ENCODE measurements around the gene CREB3L2. TPM values are rescaled to one million over a fixed set of nuclear protein-coding genes. Genes with fewer than 3 reads are reported as not detected.

CREB3L2 gene
- polyA plus RNA-seq, 3 donors: 45.9 to 50.9 (median 46.1) TPM

DNA sequence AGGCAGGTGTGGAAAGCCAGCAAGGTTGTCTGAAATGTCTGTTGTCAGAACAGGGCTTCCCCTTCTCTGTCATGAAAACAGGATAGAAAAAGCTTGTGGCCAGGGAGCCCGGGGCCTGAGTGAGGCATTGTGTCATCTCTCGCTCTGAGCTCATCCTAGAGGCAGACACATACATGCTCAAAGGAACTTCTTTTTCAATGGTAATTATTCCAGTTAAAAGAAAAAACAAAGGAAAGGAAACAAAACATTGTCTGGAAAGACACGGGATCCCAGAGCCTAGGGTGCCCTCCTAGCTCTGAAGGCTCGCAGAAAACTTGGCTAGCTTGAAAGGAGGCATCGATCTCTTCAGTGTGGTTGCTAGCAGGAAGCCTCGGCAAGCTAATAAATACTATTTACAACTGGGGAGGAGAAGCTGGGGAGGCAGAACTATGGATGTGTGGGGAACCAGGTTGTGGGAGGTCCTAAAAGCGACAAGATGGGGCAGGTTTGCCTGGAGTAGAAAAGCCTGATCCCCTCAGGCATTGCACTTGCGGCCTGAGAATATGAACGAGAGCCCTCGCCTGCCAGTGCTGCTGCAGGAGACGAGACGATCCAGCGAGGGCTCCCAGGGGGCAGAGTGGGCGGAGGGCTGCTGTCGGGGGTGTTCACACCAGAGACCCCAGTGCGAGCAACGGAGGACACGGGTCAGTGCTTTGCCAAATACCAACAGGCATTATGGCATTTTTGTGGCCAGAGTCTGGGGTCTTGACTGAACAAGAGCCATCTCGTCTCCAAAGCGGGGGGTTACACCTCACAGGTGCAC is 122.3 kb downstream of the CREB3L2 start:
- DNase-seq (ENCODE audit: low read depth in 3 of 3, low spot score in 2 of 3): no peak

- no peak for DNase-seq (ENCODE audit: low read depth in 3 of 3, low spot score in 2 of 3)
These were observed 123.4 kb downstream of the CREB3L2 start for GRCh38 chr7:137878333-137878961.

DNA sequence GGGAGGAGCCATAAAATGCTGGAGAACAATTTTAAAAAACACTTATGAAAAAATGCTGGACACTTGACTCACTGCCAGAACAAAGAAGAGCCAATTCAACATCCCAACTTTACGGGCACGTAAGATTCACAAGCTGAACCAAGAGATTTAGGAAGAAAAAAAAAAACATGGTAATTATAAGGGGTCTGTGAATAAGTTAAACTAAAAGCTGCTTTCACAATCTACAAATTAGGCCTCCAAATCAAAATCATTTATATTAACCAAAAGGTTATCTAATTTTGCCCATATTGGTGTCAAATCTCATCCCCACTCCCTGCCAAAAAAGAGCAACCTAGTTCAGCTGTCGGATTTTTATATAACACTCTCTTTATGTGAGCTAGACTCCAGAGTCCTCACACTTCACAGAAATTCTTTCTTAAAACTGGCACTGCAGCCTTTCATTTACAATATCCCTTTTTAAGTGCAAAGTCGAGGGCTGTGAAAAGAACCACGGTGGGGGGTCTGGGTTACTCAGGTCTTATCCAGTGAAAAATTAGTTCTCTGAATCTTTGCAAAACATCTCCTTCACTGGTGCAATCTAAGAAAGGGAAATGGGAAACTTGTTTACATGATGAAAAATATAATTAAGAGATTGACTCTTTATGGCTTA is 124.7 kb downstream of the CREB3L2 start:
- no peak for DNase-seq (ENCODE audit: low read depth in 3 of 3, low spot score in 2 of 3)

- no peak for DNase-seq (ENCODE audit: low read depth in 3 of 3, low spot score in 2 of 3)
These were observed 126.1 kb downstream of the CREB3L2 start for GRCh38 chr7:137875746-137876145.

- DNase-seq (ENCODE audit: low read depth in 3 of 3, low spot score in 2 of 3): no peak
These were observed 127.7 kb downstream of the CREB3L2 start for GRCh38 chr7:137873979-137874777.

DNA sequence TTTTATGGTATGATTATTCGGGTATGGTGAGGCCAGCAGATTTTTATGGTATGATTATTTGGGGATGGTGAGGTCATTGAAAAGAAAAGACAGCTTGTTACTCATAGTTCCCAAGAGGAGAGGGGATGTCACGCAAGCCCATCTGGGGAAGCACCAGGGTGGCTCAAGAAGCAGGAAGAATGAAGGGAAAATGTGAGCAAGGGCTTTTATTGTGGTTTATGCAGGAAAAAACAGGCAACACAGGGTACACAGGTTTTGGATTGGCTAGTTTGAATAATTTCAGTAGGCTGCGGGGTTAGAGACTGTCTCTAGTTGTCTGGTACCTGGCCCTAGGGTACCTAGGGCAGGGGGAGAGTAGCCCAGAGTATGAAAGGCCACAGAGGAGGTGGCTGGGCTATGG is 128.4 kb downstream of the CREB3L2 start:
- no peak for DNase-seq (ENCODE audit: low read depth in 3 of 3, low spot score in 2 of 3)

DNA sequence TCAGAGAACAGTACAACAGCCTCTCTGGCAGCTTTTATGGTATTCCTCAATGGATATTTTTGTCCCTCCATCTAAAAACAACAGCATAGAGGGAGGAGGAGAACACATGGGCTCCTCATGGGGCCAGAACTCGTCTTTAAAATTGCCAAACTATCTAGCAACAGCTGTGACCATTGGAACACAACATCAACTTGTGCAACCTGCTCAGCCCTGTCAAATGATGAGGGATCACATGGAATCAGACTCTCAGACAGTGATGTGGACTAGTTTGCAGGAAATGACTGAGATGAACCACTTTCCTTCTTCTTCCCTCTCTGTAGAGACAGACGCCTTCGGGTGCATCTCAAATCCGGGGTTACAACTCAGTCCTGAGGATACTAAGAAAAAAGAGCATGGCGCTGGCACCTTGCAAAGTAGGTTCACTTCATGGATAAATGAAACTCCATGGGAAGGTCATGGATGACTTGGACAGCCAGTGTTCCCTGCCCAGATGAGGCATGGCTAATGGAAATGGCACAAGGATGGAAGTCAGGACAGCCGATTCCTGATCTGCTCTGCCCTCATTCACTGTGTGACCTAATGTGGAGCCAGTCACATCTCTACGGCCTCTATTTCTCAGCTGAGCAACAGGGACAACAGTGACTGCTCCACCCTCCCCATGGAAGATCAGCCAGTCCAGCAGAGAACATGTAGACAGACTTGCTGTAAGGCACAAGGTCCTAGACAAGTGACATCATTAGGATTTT is 130.5 kb downstream of the CREB3L2 start:
- no peak for DNase-seq (ENCODE audit: low read depth in 3 of 3, low spot score in 2 of 3)

DNA sequence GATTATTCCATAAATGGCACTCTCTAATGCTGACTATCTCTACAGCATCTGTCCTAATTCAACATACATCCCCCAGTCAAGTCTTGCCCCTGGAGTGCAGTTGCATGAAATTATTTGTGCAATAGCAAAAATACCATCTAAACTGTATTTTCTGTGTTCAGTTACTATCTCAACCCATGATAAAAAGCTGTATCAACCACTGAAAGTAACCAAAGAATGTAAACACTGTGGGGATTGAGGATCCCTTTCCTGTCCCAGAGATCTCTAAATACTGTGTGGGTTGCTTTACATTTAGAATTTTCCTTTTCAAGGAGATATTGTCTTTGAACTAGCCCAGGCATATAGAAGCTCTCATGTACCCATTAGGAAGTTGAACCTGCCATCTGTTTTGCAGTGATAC is 131.2 kb downstream of the CREB3L2 start:
- no peak for DNase-seq (ENCODE audit: low read depth in 3 of 3, low spot score in 2 of 3)

DNA sequence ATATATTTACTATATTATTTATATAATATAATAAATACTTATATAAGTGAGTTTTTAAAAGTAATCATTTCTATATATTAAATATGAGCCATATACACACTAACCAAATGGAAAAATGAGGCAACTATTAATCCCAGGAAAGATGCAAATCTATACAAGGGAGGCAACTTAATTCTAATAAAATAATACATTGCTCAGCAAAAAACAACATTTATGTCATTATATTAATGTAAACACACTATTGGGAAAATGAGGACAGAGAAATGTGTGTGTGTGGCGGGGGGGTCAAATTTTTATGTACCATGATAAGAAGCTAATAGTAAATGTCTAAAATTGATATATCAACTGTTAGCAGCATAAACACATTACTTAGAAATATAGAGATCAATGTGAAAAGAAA is 131.8 kb downstream of the CREB3L2 start:
- no peak for DNase-seq (ENCODE audit: low read depth in 3 of 3, low spot score in 2 of 3)

GRCh38 chr7:137869260-137869659 is 132.6 kb downstream of the CREB3L2 start:
- no peak for DNase-seq (ENCODE audit: low read depth in 3 of 3, low spot score in 2 of 3)

- DNase-seq (ENCODE audit: low read depth in 3 of 3, low spot score in 2 of 3): no peak
These were observed 134.6 kb downstream of the CREB3L2 start for GRCh38 chr7:137867289-137867688.

DNA sequence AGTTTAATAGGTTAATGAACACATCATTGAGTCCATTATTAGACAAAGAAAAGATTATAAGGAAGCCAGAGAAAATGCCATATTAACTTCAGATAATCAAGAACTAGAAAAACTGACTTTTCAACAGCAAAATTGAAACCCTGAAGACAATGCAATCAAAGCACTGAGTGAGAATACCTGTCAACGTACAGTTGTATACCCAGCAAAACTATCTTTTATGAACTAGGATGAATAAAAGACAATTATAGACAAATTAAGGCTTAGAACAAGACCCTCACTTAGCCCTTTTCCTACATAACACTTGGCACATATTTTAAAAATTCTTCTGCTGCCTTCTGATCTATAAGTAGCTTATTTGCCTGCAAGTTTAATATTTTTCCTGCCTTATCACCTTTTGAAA is 136.1 kb downstream of the CREB3L2 start:
- DNase-seq (ENCODE audit: low read depth in 3 of 3, low spot score in 2 of 3): no peak

- no peak for DNase-seq (ENCODE audit: low read depth in 3 of 3, low spot score in 2 of 3)
These were observed 138.9 kb downstream of the CREB3L2 start for GRCh38 chr7:137862964-137863363.

DNA sequence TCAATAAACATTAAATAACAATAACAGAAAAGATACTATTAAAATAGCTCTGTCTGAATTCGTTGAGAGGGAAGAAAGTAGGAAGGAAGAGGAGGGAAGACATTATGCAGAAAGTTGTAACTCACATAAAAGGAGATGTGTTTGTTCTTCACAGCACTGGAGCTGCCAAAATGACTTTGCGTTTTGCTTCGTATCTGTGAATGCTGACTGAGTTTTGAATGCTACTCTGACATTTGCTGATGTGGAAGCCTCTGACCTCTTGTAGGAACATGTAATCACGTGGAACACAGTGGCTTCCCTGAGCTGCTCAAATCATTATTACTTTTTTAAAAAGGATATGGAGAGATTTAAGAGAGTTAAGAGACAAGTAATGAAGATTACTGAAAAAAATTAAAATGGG is 139.5 kb downstream of the CREB3L2 start:
- DNase-seq (ENCODE audit: low read depth in 3 of 3, low spot score in 2 of 3): no peak

DNA sequence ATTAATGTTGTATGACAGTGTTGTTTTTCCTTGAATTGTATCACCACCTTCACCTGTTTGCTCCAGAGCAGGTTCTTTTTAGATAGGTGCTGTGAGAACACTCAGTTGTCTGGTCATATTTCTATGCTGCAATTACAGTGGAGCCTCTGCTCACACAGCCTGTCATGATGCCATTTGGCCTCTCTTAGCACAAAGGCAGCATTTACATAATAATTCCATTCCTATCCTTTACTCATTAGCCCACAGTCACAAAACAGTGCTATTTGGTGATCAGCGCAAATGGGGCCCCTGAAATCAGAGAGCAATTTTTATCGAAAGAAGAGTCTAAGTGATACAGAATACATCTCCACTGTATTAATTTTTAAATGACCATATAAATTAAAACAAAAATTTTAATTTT is 141.3 kb downstream of the CREB3L2 start:
- DNase-seq (ENCODE audit: low read depth in 3 of 3, low spot score in 2 of 3): no peak

DNA sequence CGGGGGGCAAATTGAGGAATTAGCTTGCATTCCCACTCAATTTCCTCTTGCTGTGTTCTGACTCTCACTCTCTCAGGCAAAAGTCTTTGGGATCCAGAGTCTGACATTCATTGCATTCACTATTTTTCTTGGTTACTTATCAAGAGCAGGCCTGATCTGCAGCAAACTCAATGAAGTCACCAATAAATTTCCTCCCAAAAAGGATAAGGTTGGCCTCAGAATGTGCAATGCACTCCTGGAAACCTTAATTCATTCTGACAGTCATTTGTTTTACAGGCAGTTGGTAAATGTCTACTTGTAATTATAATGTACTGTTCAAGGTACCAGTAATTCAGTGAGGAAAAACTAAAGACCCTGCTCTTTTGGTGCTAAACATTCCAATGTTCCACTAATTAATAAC is 148.8 kb downstream of the CREB3L2 start:
- DNase-seq (ENCODE audit: low read depth in 3 of 3, low spot score in 2 of 3): no peak

DNA sequence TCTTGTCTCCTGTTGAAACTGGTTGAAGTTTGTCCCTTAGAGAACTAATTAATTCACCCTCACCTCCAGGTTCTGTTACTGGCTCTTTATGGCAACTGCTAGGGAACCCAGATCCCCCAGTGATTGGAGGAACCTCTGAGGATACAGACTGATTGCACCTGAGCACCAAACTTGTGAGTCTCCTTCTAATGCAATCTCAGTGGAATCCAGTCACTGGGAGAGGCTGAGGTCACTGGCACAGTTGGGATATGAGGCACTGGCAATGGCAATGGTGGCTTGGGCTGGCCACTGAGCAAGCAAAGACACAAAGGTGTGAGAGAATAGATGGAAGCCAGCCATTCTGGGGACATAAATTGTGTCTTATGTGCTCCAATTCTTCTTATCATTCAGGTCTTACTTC is 149.8 kb downstream of the CREB3L2 start:
- no peak for DNase-seq (ENCODE audit: low read depth in 3 of 3, low spot score in 2 of 3)

- no peak for DNase-seq (ENCODE audit: low read depth in 3 of 3, low spot score in 2 of 3)
These were observed 150.6 kb downstream of the CREB3L2 start for GRCh38 chr7:137850972-137851945.

GRCh38 chr7:137850571-137850970 is 151.3 kb downstream of the CREB3L2 start:
- no peak for DNase-seq (ENCODE audit: low read depth in 3 of 3, low spot score in 2 of 3)

All from right renal cortex interstitium (tissue), 3 donors.